GM12891 (cell line): ENCODE data around the gene LINGO4.

ENCODE experiments used
- PAX5 ChIP-seq: IDR thresholded peaks from 2 replicates; pipeline ENCODE4 v1.6.1; 2011; ENCODE audit warnings: low read length, moderate library complexity, mild to moderate bottlenecking; ENCODE audit not compliant: insufficient read depth, severe bottlenecking
- POLR2A ChIP-seq: IDR thresholded peaks from 2 replicates; pipeline ENCODE4 v1.6.1; 2011; ENCODE audit warnings: low read depth, low read length, control low read depth
- POLR2AphosphoS5 ChIP-seq: IDR thresholded peaks from 2 replicates; pipeline ENCODE4 v1.6.1; 2011; ENCODE audit warnings: low read depth, low read length, control low read depth
- POU2F2 ChIP-seq: IDR thresholded peaks from 2 replicates; pipeline ENCODE4 v1.6.1; 2011; ENCODE audit warnings: low read depth, mild to moderate bottlenecking, control low read depth, low read length, moderate library complexity
- SPI1 ChIP-seq: IDR thresholded peaks from 2 replicates; pipeline ENCODE4 v1.6.1; 2011; ENCODE audit warnings: low read depth, low read length, control low read depth
- TAF1 ChIP-seq: IDR thresholded peaks from 2 replicates; pipeline ENCODE4 v1.6.1; 2011; ENCODE audit warnings: low read depth, low read length, control low read depth

- no peak for TF ChIP-seq POLR2AphosphoS5
- no peak for TF ChIP-seq POLR2A
- no peak for TF ChIP-seq TAF1
- TF ChIP-seq SPI1, result no peak
- no peak for TF ChIP-seq POU2F2
- no peak for TF ChIP-seq PAX5
Observed at GRCh38 chr1:151853411-151853943, 48.3 kb upstream of the LINGO4 start, which contains the start of gene THEM5.
